ENCODE measurements around the gene SLITRK1. TPM values are rescaled to one million over a fixed set of nuclear protein-coding genes. Genes with fewer than 3 reads are reported as not detected.

Gene SLITRK1
- total RNA-seq, 4 donors from 2014 or later: not detected

DNA sequence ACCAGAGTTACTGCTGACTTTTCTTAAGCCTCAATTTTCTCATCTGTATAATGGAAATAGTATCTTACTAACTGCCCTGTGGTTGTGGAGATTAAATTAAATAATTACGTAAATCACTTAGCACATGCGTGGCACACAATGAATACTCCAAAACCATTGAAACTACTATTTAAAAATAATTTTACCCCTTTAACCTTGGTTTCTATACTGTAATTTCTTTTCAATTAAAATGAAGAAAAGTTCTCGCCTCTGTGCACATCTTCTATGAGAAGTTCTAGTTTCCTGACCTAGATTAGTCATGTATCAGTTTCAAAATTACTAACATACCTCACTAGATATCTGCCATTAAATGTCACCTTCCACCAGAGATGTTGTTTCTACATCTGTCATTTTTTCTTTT, 5.7 kb downstream of the SLITRK1 start:
- no peak for ATAC-seq
- TF ChIP-seq POLR2AphosphoS5 (IDR thresholded peaks at IDR 0.05) (no peak), POLR2A (IDR thresholded peaks at IDR 0.05) (no peak), EP300 (IDR thresholded peaks at IDR 0.05) (no peak)
- TF ChIP-seq, protein P1, sequence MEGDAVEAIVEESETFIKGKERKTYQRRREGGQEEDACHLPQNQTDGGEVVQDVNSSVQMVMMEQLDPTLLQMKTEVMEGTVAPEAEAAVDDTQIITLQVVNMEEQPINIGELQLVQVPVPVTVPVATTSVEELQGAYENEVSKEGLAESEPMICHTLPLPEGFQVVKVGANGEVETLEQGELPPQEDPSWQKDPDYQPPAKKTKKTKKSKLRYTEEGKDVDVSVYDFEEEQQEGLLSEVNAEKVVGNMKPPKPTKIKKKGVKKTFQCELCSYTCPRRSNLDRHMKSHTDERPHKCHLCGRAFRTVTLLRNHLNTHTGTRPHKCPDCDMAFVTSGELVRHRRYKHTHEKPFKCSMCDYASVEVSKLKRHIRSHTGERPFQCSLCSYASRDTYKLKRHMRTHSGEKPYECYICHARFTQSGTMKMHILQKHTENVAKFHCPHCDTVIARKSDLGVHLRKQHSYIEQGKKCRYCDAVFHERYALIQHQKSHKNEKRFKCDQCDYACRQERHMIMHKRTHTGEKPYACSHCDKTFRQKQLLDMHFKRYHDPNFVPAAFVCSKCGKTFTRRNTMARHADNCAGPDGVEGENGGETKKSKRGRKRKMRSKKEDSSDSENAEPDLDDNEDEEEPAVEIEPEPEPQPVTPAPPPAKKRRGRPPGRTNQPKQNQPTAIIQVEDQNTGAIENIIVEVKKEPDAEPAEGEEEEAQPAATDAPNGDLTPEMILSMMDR (IDR thresholded peaks at IDR 0.05): no peak
- Histone ChIP-seq H3K27me3 (peaks cover 42% of the 10 kb centered on the region), H3K9me3 (no peaks in the 10 kb centered on the region), H3K27ac (no peak overlapping the region), H3K4me3 (no peak overlapping the region), H3K4me1 (peaks cover 0 to 29% (median 0%) of the 10 kb centered on the region in 3 donors), H3K36me3 (no peaks in the 10 kb centered on the region)
- 88 to 90% methylated on average over 3 of the region's 3 CpGs for WGBS, 2 donors (ENCODE audit: low coverage in 1 of 2)

DNA sequence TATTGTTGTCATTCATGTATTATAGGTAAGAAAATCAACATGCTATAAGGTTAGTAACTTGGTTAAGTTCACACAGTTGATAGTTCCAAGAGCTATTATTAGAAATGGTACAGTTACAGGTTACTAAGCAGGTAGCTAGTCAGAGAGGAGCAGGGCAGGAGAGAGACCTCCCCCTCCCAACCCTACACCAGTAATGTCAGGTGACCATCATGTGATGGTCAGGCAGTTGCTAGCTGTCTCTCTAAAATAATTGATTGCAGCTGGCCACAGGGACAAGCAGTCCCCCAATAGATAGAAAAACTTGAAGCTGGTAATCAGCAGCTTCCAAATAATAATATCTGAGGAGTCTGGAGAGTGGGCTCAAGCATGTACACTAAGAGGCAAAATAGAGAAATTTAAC, 14.6 kb downstream of the SLITRK1 start:
- TF ChIP-seq POLR2AphosphoS5 (IDR thresholded peaks at IDR 0.05): no peak
- TF ChIP-seq, protein P1 (IDR thresholded peaks at IDR 0.05): no peak
- no peak for TF ChIP-seq EP300 (IDR thresholded peaks at IDR 0.05)
- TF ChIP-seq POLR2A (IDR thresholded peaks at IDR 0.05): no peak
- H3K27me3 ChIP-seq: no peaks in the 10 kb centered on the region
- H3K27ac ChIP-seq: no peak overlapping the region
- H3K36me3 ChIP-seq: no peaks in the 10 kb centered on the region
- H3K9me3 ChIP-seq: no peaks in the 10 kb centered on the region
- H3K4me1 ChIP-seq: no peaks in the 10 kb centered on the region
- H3K4me3 ChIP-seq: no peak overlapping the region
- no peak for ATAC-seq

DNA sequence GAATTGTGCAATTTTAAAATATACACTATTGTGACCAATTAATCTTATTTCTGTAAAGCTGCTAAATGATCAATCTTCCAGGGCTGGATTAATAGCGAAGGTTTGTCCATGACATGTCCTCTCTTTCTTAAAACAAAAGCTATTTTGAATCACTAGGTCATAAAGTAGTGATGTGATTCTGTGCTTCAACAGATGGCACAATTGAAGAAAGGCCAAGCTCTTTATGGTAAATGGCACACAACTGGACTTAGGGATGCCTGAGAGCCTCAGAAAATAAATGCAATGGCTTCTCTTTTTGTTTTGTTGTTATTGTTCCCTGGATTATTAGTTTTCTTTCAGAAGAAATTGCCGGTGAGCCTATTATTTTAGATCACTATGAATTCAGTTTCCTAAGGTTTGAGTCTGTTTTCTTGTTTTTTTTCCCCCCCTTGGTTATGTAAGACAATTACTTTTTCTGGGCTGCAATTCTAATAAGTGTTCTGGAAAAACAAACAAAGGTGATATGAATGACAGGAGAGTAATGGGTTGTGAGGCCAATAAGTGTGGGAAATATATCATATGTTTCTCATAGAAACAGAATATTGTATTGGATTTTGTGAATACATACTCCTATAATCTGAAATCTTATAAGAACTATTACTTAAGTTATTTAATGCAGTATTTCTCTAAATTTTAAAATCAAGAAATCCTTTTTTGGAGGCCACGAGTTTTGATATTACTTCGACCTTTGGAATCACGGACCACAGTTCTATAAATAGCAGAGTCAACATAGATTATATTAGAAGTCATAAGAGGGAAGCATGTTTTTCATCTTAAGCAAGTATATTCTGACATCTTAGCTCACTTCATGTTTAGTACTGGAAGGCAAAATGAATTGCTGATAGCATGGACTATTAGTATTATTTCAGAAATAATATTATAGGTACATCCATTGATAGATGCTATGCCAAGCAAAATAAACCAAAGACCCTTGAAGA, 16.8 kb downstream of the SLITRK1 start:
- TF ChIP-seq POLR2A (IDR thresholded peaks at IDR 0.05) (no peak), POLR2AphosphoS5 (IDR thresholded peaks at IDR 0.05) (no peak), EP300 (IDR thresholded peaks at IDR 0.05) (no peak)
- TF ChIP-seq, protein P1 (IDR thresholded peaks at IDR 0.05): no peak
- 59 to 65% methylated on average over 5 of the region's 5 CpGs for WGBS, 2 donors (ENCODE audit: low coverage in 1 of 2)
- Histone ChIP-seq H3K4me3 (no peak overlapping the region), H3K27me3 (no peaks in the 10 kb centered on the region), H3K36me3 (no peaks in the 10 kb centered on the region), H3K9me3 (no peaks in the 10 kb centered on the region), H3K27ac (no peak overlapping the region), H3K4me1 (no peaks in the 10 kb centered on the region)
- no peak for ATAC-seq

DNA sequence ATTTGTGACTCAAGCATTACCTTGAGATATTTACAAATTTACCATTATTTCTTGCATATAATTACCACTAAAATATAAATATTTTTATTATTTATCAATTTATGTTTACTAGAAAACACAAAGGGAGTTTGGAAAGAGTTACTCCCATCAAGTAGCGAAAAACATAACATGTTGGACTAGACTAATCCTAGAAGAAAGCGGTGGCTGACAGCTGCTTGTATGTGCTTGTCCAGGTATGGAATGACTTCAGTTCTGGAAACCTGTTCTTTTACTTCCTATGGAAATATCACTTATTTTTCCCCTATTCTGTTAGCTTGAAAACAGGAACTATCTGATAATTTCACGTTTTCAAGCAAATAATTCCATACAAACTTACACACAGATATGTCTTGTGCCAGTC, 28.5 kb downstream of the SLITRK1 start:
- H3K4me1 ChIP-seq: no peaks in the 10 kb centered on the region
- no peak overlapping the region for H3K4me3 ChIP-seq
- H3K9me3 ChIP-seq: no peaks in the 10 kb centered on the region
- no peaks in the 10 kb centered on the region for H3K36me3 ChIP-seq
- no peak overlapping the region for H3K27ac ChIP-seq
- no peak for ATAC-seq
- TF ChIP-seq POLR2AphosphoS5 (IDR thresholded peaks at IDR 0.05) (no peak), POLR2A (IDR thresholded peaks at IDR 0.05) (no peak), EP300 (IDR thresholded peaks at IDR 0.05) (no peak)
- TF ChIP-seq, protein P1 (IDR thresholded peaks at IDR 0.05): no peak
- no peaks in the 10 kb centered on the region for H3K27me3 ChIP-seq
- 74 to 78% methylated on average over 3 of the region's 3 CpGs for WGBS, 2 donors (ENCODE audit: low coverage in 1 of 2)

DNA sequence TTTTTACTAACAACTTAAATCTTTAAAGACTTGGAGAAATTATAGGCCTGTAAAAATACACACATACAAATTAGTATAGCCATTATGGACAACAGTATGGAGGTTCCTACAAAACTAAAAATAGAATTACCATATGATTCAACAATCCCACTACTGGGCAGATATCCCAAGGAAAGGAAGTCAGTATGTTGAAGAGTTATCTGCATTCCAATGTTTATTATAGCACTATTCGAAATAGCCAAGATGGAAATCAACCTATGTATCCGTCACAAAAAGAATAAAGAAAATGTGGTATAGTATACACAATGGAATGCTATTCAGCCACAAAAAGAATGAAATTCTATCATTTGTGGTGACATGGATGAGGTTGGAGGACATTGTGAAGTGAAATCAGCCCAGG, 37.2 kb downstream of the SLITRK1 start:
- no peak overlapping the region for H3K4me3 ChIP-seq
- 69 to 95% methylated on average over 2 of the region's 2 CpGs for WGBS, 2 donors (ENCODE audit: low coverage in 1 of 2)
- H3K4me1 ChIP-seq: no peaks in the 10 kb centered on the region
- no peaks in the 10 kb centered on the region for H3K27me3 ChIP-seq
- no peaks in the 10 kb centered on the region for H3K9me3 ChIP-seq
- TF ChIP-seq, protein P1 (IDR thresholded peaks at IDR 0.05): no peak
- TF ChIP-seq POLR2AphosphoS5 (IDR thresholded peaks at IDR 0.05): no peak
- TF ChIP-seq POLR2A (IDR thresholded peaks at IDR 0.05): no peak
- no peak for TF ChIP-seq EP300 (IDR thresholded peaks at IDR 0.05)
- H3K36me3 ChIP-seq: no peaks in the 10 kb centered on the region
- no peak overlapping the region for H3K27ac ChIP-seq
- ATAC-seq: no peak
